Right renal pelvis (tissue), 4 donors: Measurements from ENCODE around the gene GIMAP6. TPM values are rescaled to one million over a fixed set of nuclear protein-coding genes. Genes with fewer than 3 reads are reported as not detected.
"Not testable (repeated sequence)": the region's sequence is repeated elsewhere in the genome, so short reads cannot be mapped to it uniquely, and the experiment has no call there.

ENCODE experiments used
- DNase-seq, 4 donors: peaks; one replicate each; pipeline ENCODE4 v3.0.0-alpha.2; 2013; ENCODE audit warnings: low read depth in 4 of 4, low spot score in 3 of 4, missing footprints in 1 of 4
- polyA plus RNA-seq, 4 donors: library from polyadenylated mRNA; unstranded; fragments of 120-200 nt; gene quantifications; one replicate each; pipeline ENCODE4 v1.2.1, GENCODE V29; 2013; ENCODE audit not compliant: insufficient read length in 4 of 4

The GIMAP6 gene
- polyA plus RNA-seq, result 10 to 100 TPM; 14.4 to 18.8 (median 17.0) TPM

DNA sequence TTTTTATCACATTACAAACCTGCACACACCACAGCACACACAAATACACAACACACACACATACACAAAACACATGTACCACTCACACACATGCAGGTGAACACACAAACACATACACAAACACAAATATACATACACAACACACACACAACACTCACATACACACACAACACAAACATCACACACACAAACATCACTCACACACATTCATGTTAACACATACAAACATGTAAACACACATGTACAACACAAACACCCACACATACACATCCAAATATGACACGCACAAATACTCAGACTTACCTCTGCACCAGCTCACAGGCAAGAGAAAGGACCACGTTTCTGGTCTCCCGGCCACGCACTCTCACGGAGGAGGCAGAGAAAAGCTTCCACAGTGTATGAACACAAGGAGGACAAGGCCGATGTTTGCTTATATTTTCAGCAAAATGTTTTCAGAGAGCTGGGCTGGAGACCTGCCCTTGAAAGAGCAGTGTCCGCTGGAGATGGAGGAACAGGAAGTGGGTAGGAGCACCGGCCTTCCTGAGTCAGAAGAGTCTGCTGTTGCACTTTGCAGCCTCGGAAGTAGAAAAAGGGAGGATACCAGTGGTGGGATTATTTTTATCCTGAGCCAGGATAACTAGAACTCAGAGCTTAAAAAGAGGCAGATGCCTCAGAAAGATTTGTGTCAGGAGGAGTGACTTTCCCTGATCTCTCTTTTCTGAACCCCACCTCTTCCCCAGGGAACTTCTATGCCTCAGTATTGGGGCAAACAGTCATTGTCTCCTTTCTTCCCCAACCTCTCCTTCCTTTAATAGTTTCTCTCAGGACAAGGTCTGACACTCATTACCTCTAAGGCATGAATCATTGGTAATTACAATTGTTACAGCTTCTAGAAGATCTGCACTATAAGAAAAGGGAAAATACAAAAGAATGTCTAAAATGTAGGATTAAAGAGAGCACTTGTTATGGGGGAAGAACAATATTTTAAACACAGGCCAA, at the start of gene GIMAP6:
TSS of gene GIMAP6 (minus strand) at position 520 of the 999 bp plus-strand sequence. CDS start 2,243 bp downstream, outside the sequence.
- DNase-seq, result no peak

DNA sequence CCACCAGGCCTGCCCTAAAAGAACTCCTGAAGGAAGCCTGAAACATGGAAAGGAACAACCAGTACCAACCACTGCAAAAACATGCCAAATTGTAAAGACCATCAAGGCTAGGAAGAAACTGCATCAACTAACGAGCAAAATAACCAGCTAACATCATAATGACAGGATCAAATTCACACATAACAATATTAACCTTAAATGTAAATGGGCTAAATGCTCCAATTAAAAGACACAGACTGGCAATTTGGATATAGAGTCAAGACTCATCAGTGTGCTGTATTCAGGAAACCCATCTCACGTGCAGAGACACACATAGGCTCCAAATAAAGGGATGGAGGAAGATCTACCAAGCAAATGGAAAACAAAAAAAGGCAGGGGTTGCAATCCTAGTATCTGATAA, 48.2 kb upstream of the GIMAP6 start:
- DNase-seq, result not testable (repeated sequence)

DNA sequence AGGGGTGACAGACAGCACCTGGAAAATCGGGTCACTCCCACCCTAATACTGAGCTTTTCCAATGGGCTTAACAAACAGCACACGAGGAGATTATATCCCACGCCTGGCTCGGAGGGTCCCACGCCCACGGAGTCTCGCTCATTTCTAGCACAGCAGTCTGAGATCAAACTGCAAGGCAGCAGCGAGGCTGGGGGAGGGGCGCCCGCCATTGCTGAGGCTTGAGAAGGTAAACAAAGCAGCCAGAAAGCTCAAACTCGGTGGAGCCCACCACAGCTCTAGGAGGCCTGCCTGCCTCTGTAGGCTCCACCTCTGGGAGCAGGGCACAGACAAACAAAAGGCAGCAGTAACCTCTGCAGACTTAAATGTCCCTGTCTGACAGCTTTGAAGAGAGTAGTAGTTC, 46.4 kb upstream of the GIMAP6 start:
- DNase-seq, result not testable (repeated sequence)

DNA sequence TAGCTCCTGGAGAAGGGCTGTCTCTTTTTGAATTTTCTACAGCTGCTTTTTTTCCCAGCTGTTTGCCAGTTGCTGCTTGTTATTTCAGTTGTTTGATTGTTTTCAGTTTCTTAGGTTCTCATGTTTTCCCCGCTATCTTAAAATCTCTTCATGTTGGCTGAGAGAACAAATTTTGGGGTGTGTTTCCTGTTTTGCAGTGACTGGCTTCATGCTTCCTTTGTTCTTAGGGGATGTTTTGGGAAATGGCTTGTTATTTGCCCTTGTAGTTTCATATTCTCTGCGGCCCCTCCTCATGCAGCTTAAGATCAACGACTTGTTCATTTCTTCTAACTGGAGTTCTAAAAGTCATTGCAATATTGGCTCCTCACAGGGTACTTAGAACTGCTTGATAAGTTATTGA, 44.7 kb upstream of the GIMAP6 start:
- not testable (repeated sequence) for DNase-seq

DNA sequence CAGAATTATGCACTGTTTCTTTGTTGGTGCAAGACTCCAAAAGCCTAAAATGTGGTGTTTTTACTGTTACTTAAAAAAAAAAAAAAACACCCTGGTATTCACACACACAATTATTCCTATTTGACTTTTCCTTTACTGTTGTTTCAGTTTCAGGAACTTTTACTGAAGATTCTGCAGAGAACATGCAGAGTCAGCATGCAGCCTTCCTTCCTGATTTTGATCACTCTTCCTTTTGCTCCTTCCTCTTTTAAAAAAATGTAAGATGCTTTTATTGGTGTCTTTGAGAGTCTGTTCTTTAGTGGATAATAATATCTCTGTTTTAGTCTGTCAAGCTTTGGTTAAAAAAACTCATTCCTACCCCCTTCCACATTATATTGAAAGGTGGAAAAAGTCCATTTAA, 44.1 kb upstream of the GIMAP6 start:
- DNase-seq, result not testable (repeated sequence)

DNA sequence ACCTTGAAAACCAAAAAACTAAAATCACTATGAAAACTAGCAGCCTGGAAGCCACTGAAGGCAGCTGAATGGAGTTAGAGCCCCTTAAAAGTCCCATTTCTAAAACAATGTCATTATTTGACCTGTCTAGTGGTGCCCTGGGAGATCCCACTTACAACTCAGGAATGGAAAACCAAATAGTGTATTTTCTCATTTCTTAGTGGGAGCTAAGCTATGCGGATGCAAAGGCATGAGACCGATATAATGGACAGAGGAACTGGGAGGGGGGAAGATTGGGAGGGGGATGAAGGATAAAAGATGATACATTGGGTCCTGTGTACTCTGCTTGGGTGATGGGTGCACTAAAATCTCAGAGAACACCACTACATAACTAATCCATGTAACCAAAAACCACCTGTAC, 43.5 kb upstream of the GIMAP6 start:
- no peak for DNase-seq

DNA sequence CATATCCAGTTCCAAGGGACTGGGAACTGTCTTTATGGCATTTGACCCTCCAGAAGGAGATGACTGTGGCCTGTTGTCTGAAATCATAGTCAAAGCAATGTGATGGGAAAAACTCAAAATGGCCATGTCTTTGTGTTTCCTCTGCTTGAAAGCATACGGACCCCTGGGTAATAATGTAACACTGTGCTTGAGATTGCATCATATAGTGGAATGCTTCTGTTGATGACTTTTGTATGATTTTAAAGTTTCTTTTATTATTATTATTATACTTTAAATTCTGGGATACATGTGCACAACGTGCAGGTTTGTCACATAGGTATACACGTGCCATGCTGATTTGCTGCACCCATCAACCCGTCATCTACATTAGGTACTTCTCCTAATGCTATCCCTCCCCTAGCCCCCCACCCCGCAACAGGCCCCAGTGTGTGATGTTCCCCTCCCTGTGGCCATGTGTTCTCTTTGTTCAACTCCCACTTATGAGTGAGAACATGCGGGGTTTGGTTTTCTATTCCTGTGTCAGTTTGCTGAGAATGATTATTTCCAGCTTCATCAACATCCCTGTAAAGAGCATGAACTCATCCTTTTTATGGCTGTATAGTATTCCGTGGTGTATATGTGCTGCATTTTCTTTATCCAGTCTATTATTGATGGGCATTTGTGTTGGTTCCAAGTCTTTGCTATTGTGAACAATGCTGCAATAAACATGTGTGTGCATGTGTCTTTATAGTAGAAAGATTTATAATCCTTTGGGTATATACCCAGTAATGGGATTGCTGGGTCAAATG, 39.8 kb upstream of the GIMAP6 start:
- not testable (repeated sequence) for DNase-seq

DNA sequence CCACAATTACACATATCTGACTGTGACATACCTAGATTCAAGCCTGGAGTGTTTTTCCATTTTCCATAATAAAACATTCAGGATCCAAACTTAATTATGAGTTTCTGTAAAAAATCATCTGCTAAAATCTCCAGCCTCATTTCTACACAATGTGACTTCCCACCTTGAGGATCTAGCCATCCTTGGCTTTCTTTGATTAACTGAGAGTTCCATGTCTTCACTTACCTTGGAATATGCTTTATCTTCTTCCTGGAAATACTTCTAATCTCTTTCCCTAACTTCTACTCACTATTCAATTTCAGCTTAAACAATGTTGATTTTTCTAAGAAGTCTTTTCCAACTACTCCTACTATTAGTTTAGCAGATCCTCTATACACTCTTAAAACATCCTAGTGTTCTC, 36.8 kb upstream of the GIMAP6 start:
- DNase-seq, result no peak

DNA sequence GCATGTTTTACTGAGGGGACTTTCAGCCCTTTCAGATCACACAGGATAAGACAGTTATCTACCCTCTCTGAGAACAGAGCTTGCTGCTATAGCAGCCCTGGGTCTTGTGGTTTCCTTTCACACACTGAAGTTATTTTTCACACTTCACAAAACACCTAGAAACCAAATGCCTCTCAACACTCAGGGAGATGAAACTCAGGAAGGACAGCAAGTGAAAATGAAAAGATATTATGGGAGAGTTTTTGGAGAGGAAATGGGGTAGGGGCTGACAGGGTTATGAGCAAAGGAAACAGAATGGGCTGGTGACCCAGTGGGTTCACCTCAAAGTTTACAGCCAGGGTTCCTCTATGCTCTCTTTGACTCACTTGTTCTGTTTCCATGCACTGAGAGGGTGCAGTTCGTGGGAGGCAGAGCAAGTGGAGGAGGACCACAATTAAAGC, 36.3 kb upstream of the GIMAP6 start:
- no peak for DNase-seq

DNA sequence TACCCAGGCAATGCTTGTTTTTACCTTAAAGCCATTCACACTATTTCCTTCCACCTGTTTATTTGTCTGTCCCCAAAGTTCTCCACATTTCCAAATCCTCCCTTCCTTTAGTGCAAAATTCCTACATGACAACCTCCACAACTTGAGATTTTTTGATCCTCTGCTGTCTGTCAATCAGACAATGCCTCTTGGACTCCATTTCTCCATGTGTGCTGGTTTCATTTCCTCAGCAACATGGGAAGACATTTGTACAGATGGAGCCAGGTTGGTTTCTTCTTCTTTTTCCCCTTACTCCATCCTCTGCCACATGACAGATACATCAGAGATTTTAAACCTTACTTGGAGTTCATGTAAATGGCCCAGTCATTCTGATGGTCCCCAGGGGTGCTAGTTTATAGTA, 34.2 kb upstream of the GIMAP6 start:
- DNase-seq, result no peak

DNA sequence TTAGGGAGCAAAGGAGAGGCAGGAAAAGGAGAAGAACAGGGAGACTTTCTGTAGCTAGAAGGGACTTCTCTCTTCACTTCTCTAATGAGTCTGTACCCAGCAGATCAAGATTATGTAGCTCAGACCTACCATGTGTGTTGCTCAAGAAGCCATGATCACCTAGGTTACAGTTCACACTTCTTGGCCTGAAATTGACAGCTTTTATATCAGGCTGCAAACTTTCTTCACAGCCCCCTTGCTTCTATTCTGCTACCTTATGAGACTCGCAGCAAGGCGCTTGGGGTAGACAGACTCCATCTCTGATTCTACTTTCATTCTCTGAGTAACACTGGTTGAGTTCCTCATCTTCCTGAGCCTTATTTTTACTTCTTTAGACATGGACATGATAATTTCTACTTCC, 33.7 kb upstream of the GIMAP6 start:
- DNase-seq, result no peak

DNA sequence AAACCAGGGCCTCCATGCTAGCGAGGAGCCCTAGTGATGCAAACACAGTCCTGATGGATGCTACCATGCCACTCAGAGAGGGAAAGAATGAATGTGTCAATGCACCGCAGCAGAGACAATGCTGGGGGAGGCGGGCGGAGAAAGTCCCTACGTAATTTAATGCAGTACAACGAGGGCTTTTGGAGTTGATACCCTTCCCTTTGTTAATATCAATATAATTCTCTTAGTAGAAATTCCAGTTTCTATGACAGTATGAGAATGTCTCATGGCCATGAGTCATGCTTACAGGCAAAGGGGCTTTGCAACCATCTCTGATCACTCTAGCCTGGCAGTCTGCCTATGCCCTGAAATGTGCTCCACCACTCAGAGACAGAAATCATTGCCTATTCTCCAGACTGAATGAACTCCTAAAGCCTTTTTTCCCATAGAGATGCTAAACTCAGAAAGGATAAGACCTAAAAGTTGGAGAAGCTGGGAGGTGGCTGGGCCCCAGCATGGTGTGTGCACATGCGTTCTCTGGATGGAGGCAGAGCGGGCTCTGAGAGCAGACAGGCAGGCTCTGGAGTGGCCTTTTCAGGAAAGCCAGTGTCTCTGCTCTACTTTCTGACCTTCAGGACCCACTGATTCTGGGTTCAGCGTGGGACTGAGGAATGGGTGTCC, 33.0 kb upstream of the GIMAP6 start:
- no peak for DNase-seq

DNA sequence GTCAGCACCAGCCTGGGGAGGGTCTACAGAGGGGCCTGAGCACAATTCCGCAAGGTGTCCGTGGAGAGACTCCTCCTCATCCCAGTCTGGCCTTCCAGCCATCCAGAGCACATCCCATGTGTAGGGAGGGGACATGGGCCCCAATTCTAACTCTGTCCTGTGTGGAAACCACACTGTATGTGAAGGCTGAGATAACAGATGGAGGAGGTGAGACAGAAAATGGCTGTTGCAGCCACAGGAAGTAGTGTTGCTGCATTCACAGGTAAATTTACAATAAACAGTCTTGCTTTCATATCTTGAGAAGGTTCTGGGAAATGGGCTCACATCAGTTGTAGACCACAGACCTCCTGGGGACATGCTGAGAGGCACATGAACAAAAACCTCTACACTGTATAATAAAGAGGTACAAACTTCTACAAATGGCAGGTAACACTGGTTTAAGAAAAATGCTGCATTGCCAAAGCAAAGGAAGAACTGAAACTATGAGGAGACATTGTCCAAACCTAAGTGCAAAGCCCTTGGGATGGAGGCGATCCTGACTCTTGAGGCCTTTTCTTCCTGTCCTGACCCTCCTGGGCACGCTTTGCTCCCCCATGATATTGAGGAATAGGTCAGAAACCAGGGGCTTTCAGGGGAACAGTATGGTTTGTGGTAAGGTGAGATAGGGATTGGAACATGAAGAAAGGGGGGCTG, 31.8 kb upstream of the GIMAP6 start:
- no peak for DNase-seq

DNA sequence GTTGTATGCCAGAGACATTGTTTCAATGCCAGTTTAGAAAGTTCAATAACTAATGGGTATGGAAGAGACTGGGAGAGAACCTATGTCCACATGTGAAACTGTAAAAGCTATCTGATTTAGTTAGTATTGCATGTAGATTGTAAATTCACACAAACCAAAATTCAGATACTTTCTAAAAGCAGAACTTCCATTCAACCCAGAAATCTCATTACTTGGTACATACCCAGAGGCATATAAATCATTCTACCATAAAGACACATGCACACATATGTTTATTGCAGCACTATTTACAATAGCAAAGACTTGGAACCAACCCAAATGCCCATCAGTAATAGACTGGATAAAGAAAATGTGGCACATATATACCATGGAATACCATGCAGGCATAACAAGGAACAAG, 30.6 kb upstream of the GIMAP6 start:
- not testable (repeated sequence) for DNase-seq

DNA sequence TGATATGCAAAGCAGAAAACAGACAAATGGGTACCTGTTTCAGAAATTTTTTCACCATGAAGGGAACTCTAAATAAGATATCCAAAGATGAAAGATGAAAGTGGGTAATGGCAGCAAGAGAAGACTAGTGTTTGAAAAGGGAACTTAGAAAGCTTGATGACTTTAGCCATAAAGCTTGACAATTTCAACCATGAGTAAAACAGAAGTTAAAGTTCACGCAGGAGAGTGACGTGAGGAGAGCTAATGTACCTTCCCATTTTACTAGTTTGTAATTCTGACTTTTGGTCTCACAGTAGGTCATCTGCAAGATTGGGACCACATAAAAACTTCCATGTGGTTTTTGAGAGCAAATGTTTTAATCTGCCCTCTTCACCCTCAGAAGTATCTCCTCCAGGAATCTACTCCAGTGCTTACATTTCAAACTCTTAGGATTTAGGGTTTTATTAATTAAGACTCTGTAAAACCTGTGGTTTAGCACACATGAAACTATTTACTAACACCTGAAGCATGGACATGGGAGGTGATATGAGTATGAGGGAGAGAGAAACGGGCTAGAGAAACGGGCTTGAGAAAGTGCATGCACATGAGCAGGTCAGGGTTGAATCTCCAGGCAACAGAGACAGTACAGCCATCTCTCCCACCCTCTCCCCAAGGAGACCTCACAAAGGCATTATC, 28.9 kb upstream of the GIMAP6 start:
- DNase-seq, result no peak

DNA sequence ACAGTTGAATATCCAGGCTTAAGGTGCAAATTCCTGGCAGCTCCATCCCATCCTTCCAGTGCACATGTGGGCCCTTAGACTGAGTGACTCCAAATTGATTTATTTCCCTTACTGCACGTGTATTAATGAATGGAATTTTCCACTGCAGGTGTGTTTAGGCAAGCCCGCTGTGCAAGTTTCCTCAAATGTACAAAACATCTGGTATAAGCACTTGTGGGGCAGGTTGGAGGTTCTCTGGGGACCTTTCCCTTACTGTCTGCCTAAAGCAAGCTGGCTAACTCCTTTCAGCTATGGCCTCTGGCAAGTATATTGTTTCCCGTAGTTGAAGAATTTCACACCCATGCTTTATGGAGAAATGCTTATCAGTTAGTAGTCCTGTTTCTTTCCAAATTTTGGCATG, 25.3 kb upstream of the GIMAP6 start:
- DNase-seq, result no peak

DNA sequence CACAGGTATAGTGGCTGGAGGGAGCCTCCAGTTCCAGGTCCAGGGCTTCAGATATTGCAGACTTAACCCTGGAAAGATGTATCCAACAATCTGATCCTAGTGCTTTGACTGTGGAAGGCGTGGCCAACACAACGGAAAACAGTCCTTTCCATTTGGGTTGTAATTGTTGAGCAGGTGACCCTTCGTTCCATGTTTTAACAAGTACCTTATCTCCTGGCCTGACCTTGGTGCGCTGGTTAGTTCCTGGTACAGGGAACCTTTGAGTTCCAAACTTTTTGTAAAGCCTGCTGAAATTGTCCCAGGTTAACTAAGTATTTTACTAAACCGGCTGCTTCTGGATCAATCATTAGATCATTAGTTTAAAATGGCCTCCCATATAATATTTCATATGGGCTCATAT, 23.9 kb upstream of the GIMAP6 start:
- DNase-seq, result no peak

DNA sequence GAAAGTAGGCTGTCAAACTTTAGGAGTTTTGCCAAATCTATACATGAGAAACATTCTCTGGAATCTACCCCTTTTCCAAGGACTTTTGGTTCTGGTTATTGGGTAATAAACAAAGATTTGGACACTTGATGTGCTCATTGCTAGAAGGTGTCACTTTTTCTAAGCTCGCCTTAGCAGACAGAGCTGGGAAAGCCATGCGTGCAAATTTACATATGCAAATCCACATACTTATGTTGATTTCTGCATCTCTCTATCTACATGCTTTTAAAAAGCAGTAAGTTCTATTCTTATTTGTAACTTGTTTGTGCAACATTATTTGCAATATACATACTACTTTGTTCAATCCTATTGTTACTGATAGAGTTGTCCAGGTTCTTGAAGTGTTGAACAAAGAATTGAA, 22.5 kb upstream of the GIMAP6 start:
- no peak for DNase-seq

DNA sequence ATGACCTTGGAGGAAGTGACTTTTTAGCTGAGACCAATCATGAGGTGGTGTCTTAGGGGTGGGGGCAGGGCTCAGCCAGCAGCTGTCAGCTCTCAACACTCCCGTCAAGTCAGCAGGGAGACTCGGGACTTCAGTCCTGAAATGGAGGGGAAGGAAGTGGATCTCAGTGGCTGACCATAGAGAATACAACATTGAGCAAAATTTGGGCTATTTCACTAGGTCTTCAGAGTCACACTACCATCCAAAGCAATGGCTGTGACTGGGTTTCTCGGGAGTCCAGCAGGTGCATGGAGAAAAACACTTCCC, 16.8 kb upstream of the GIMAP6 start:
- no peak for DNase-seq
